NCI-H2227 treated with DMSO at 0.1 percent for 48 hours (cell line): Measurements from ENCODE around the gene TMEM79.
A peak's percentile ranks its signal among the peaks of the same experiment; 100 is the strongest.

Source experiments
- DNase-seq: peaks from one replicate; lab custom pipeline; 2025; lab: John Stamatoyannopoulos, UW

Gene TMEM79, protein sequence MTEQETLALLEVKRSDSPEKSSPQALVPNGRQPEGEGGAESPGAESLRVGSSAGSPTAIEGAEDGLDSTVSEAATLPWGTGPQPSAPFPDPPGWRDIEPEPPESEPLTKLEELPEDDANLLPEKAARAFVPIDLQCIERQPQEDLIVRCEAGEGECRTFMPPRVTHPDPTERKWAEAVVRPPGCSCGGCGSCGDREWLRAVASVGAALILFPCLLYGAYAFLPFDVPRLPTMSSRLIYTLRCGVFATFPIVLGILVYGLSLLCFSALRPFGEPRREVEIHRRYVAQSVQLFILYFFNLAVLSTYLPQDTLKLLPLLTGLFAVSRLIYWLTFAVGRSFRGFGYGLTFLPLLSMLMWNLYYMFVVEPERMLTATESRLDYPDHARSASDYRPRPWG

DNA sequence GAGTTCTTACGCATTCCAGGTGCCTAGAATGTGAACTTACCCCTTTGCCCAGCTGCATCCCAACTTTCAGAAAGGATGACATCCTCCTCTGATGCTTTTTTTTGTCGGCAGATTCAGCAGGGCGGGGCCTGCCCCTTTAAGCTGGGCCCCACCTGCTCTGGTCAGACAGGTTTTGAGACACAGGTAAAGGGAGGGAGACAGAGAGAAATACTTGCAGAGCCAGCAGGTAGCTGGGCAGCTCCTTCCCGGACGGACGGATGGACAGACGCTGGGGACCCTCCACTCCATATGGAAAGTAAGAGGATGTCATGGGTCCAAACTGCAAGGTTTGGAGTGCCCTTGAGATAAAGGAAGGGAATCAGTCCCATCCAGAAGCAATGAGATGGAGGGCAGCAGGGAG, at the start of gene TMEM79:
TMEM79 (plus strand) TSS at position 214 of the 400 bp plus-strand sequence. CDS start 902 bp downstream, outside the sequence.
- no peak for DNase-seq

DNA sequence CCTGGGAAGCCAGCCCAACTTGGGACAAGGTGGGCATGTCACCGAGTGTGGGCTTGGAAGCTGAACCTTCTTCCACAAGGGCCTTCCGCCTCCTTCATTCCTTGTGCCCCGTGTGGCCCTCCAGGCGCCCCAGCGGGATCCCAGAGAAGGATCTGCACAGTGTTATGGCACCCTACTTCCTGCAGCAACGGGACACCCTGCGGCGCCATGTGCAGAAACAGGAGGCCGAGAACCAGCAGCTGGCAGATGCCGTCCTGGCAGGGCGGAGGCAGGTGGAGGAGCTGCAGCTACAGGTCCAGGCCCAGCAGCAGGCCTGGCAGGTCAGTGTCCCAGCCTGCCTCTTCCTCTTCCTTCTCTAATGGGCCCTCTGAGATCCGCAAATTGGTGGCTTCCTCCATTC, 48.0 kb upstream of the TMEM79 start:
- no peak for DNase-seq

DNA sequence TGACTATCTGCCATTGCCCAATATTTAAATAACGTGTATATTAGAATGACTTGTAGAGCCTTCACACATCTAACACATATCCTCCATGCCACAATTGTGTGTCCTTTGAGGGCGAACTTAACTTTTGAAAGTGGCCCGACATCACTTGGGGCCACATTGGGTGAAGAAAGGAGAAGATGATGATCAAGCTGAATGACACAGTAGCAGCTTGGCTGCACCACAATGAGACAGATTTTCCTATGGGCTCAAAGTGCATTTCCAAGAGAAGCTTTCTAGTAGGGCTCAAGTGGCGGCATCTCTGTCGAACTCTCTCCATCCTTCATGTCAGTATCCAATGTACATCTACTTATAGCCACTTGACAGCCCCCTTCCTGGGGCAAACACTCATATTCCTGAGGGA, 45.9 kb upstream of the TMEM79 start:
- DNase-seq: no peak

DNA sequence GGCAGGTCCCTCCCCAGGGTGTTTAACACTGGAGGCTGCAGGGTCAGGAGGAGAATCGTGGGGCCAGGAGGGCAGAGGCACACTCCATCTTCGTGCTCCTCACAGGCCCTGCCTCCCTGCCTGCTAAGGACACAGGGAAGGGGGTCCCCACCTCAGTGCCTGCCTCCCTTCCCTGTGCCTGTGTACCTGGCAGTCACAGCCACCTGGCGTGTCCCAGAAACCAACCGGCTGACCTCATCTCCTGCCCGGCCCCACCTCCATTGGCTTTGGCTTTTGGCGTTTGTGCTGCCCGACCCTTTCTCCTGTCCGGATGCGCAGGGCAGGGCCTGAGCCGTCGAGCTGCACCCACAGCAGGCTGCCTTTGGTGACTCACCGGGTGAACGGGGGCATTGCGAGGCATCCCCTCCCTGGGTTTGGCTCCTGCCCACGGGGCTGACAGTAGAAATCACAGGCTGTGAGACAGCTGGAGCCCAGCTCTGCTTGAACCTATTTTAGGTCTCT, 42.8 kb upstream of the TMEM79 start:
- no peak for DNase-seq

DNA sequence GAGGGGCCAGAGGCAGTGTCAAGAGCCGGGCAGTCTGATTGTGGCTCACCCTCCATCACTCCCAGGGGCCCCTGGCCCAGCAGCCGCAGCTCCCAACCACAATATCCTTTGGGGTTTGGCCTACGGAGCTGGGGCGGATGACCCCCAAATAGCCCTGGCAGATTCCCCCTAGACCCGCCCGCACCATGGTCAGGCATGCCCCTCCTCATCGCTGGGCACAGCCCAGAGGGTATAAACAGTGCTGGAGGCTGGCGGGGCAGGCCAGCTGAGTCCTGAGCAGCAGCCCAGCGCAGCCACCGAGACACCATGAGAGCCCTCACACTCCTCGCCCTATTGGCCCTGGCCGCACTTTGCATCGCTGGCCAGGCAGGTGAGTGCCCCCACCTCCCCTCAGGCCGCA, 42.2 kb upstream of the TMEM79 start, which contains the start of gene BGLAP:
BGLAP (plus strand) TSS at position 259 of the 400 bp plus-strand sequence; CDS start at position 307, 48 bp downstream.
- no peak for DNase-seq

DNA sequence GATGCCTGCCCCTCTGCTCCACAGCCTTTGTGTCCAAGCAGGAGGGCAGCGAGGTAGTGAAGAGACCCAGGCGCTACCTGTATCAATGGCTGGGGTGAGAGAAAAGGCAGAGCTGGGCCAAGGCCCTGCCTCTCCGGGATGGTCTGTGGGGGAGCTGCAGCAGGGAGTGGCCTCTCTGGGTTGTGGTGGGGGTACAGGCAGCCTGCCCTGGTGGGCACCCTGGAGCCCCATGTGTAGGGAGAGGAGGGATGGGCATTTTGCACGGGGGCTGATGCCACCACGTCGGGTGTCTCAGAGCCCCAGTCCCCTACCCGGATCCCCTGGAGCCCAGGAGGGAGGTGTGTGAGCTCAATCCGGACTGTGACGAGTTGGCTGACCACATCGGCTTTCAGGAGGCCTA, 41.4 kb upstream of the TMEM79 start:
- DNase-seq: no peak

DNA sequence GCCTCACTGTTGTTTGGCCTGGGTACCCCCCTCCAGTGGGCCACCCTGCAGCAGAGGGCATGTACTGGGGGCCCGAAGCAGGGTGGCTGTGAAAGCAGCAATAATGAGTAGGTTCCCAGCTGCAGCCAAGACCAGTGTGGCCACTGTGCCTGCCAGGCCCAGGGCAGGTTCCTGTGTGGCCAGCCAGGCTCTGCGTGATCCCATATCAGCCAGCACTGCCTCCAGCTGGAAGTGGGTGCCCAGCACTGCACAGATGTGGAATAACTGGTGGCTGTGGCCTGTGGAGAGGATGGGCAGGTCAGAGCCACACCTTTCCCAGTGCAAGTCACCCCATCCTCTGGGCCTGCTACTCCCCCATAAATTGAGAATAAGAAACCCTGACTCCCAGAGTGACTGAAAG, 40.0 kb upstream of the TMEM79 start:
- no peak for DNase-seq

DNA sequence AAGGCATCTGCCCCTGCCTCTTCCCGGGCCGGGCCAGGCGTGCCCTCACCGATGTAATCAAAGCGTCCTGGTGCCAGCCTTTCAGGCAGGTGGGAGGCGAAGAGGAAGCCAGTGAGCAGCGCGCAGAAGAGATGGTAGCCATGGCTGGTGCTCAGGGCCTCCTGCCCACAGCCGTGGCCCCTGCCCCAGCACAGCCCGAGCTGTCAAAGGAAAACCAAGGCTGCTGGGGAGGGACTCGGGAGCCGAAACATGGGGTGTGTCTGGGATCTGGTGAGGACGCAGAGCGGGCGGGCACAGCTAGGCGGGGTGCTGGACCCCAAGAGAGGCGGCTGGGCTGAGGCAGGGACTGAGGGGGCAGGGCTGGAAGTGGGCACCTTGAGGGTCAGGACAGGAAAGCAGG, 39.4 kb upstream of the TMEM79 start:
- DNase-seq: no peak

DNA sequence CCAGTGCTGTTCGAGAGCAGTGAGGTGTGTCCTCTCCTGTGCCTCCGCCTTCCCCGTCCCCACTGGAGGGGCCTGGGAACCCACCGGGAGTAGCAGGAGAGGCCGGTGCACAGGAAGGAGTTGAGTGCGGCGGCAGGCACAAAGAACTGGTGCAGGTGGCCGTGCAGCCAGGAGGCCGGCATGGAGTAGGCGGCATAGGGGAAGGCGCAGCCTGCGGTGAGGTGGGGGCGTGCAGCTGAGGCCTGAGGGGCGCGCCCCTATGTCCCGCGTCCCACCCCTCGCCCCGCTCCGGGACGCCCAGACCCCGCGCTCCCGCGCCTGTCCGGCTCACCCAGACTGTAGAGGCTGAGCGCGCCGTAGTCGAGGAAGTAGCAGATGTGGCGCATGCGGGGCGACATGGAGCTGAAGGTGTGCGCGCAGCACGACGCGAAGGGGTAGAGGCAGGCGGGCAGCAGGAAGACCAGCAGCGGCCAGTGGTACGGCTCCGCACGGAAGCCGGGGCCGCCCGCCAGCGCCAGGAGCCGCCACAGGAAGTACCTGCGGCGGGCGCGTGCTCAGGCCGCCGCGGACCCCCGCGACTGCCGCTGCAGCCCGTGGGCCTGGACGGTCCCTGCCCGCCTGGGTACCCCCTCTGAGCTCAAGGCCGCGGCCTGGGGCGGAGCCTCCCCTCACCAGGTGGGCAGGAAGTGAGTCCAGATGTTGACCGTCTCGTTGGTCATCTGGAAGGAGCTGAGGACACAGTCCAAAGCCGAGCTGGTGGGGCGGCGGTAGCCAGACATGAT, 38.5 kb upstream of the TMEM79 start:
- no peak for DNase-seq

DNA sequence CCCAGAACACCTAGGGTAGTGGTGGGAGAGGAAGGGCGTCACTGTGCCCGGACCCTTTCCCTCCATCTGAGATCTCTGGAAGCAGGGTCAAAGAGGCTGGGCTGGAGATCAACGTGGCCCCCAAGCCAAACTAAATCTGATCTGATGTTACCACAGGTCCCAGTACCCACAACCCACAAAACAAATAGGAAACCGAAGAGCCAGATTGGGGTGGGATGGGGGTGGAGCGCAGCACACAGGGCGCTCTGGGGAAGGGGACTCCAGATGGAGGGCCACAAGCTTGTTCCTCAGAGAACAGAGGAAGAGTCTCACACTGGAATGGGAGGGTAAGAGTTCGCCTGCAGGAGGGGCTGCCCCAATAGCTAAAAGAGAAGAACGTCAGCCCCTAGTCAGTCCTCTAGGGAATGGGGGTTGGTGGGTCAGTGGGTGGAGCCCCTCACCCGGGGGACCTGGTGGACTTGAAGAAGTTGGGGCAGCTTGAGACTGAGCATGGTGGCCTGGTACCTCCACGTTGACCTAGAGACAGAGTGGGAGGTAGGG, 37.8 kb upstream of the TMEM79 start:
- DNase-seq: no peak

DNA sequence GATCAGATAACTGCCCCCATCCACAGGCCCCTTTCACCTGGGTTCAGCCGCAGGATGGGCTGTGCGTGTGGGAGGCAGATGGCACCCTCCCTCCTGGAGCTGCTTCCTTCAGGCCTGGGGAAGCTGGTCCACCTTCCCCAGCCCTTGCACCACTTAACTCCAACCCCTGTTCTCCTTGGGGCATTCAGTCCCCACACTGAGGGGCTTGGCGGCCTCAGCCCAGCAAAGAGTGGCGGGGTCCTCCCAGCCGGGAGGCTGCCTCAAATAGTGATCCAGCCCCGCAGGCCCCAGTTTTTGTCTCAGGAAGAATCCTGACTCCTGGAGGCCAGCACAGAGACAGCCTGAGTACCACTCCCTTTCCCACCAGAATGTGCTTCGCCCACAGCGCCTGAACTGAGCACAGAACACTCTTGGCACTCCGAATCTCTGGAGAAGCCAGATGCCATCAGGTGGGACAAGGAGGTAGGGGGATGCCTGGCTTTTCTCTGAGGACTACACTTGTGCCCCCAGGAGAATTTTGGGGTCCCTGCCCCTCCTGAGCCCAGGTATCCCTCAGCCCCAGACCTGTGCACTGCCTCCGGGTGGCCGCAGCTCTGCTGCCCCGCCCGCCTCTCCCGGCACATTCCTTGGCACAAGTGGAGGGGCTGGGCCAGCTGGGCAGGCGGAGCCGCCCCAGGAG, 37.2 kb upstream of the TMEM79 start:
- DNase-seq: no peak

DNA sequence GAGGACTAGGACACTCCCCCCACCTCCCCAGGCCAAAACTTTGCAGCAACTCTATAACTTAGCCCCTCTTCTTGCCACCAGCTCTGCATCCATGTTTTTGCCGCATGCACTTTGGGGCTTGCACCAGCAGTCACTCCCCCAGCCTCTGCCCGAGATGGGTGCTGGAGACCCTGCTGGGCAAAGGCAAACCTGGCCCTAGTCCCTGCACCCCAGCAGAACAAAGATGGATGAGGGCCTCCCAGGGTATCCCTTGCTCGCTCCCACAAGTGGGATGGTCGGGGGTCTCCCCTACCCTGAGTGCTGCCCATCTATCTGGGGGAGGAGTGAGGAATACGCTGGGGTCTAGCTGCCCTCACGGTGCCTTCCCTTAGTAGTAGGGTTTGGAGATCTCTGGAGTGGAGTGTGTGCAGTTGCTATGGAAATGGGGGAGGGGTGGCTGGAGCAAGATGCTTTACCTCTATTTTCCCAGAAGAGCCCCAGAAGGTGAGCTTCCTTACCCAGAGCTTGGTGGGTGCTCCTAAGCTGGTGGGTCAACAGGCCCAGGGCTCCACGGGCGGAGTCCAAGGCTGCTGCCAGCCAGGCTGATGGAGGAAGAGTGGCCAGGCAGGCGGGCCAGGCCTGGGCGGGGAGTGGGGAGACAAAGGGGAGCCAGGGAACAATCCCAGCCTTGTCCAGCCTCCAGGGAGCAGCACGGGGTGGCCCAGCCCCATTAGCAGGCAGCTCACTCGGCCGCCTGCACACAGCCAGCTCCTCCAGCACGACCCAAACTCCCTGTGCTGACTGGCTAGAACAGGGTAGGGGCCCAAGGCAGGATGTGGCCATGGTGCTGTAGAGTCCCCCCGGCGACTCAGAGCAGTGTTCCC, 36.4 kb upstream of the TMEM79 start, which contains the start of gene PAQR6:
PAQR6 (minus strand) TSS at position 597 of the 863 bp plus-strand sequence. CDS start 1,325 bp downstream, outside the sequence.
- DNase-seq: no peak

DNA sequence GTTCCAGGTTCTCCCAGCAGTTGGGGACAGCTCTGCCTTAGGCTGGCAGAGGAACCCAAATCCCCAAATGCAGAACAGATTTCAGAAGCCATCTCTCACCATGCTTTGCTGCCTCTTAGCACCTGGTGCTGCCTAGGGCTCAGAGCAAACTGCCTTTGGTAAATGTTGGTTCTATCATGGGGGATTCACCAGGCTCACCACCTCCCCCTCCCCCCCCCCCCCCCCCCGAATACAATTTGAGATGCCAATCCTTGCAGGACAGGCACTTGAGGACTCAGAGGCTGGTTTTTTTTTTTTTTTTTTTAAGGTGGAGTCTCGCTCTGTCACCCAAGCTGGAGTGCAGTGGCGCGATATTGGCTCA, 35.8 kb upstream of the TMEM79 start:
- DNase-seq: no peak

DNA sequence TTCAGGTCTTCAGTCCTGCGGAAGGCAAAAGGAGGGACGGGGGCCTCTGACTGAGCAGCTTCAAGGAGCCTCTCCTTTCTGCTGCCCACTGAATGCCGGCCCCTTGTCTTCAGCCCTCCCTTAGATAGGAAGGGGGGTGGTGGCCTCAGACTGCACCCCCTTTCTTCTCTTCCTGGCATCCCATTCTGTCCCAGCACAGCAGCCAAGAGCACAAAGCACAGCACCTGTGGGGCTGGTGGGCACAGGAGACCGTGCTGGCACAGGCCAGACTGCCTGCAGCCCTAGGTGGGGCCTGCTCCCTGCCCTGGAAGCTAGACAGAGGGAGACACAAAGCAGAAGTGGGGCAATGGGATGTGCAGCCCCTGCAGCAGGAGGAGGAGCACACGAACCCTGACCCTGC, 34.5 kb upstream of the TMEM79 start:
- no peak for DNase-seq

DNA sequence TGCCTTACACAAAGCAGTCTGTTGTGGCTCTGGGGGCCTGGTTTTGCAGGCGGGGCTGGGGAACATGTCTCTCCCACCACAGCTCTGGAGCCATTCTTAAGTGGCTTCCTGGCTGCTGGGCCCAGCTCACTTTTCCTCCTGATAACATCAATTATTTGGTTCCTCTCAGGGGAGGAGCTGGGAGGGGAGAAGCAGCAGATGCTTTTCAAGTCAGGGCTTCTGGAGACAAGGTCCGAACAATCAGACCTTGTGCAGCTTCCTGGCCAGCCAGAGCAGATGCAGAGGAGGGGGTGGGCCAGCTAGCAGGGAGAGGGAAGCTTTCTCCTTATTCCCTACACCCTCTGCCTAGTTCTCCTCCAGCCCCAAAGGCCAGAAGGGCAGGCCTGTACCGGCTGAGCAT, 32.6 kb upstream of the TMEM79 start:
- peak; percentile 81 for DNase-seq

DNA sequence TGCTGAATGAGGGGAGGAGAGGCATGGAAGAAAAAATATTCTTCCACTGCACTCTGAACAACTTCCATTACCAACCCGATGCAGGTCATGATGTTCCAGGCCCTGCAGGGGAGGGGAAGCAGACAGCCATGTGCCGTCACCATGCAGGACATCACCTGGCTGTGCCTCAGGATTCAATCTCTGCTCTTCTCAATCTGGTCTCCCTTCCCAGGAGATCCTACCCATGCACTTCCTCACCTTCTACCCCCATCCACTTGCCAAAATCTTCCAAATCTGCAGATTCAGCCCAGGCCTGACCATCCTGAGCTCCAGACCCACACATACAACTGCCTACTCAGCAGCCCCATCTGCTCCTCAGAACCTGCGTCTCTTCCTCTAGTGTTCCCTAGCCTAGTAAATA, 30.5 kb upstream of the TMEM79 start:
- DNase-seq: no peak

DNA sequence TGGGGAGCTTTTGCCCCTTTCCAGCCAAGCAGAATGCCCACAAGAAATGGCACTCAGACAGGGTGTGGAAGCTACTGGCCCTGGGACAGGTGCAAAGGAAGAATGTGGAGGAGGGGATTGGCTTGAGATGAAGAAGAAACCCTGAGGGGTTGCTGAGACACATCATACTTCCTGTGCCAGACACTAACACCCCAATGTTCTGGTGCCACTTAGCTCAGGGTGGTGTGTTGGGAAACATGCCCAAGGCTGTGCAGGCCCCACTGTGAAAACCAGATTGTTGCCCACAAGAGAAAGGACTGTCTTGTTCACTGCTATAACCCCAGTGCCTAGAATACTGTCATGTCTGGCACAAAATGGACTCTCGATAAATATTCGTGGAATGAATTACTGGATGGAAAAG, 26.4 kb upstream of the TMEM79 start:
- DNase-seq: no peak

DNA sequence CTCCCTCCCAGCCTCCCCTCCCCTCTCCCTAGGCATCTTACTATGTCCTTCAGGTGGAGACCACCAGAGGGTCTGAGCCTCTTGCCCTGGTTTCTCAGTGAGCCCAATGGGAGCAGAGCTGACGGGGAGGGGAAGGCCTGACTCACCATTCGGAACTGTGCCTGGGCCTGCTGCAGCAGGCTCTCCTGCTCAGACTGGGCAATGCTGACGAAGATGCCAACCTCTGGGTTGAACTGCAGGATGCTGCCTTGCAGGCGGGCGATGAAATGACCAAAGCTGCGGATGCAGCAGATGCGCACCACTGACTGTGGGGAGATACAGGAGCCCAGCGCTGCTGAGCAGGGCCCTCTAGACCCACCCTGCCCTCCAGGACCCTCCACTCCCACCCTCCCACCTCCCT, 25.3 kb upstream of the TMEM79 start:
- DNase-seq: no peak

DNA sequence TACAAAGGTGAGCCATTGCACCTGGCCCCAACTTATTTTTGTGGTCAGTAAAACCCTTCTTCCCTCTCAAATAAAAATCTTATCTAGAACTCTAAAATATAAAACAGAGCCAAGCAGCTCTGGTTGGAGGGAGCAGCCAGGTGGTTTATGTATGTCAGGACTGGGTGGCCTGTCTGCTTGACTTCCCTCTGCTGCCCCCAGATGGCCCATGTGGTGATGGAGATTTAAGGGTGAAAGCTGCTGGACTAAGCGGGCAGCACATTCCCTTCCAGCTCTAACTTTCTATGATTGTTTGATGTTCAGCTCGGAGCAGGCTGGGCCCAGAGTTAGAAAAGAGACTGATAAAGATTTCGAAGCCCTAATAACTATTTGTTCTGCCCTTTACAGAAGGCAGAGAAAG, 24.3 kb upstream of the TMEM79 start:
- no peak for DNase-seq

DNA sequence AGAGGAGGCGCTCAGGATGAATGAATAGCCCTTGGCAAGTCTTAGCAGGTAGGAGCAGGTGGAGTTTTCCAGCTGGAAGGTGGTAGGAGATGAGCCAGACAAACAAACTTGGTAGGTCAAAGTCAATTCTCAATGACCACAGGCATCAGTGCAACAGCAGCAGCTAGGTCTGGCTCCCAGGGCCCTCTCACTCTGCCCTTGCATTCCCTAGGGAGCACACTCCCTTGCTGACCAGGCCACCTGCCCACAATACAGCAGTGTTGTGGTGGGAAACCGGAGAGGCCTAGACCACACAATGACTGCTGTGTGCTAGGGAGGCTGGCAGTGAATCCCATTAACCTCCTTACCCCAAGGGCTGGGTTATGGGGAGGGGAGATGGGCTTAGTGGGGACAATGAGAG, 23.2 kb upstream of the TMEM79 start:
- DNase-seq: no peak
